ENCODE measurements around the gene DCST2. TPM values are rescaled to one million over a fixed set of nuclear protein-coding genes. Genes with fewer than 3 reads are reported as not detected.

Gene DCST2
- polyA plus RNA-seq, 1 donor, result 4.1 TPM

DNA sequence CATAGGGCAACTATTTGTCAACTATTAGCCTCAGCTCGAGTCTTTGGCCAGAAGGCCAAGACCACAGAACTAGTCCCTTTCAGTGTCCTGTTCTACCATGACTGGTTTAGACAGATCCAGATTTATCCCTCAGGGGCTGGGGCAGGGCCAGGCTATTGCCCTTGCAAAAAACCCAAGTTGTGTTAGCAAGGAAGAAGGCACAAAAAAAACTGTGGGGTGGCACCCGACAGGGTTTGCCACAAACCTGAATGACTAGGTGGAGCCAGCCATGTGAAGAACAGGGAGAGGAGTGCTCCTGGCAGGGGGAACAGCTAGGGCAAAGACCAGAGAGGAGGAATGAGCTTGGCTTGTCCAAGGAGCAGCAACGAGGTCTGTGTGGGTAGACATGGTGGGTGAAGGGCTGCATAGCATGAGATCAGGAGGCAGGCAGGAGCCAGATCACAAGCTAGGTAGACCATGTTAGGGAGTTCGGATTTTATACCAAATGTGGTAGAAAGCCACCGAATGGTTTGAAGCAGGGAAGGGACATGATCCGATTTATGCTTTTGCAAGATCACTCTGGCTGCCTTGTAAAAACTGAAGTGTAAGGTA lies 4.4 kb upstream of the DCST2 start:
- Histone ChIP-seq H3K27ac (ENCODE audit: low read length) (no peak overlapping the region), H3K4me3 (ENCODE audit: low read length) (no peak overlapping the region), H3K4me1 (ENCODE audit: control insufficient read depth, insufficient read depth, low read length) (peaks cover 13% of the 10 kb centered on the region), H3K9me3 (ENCODE audit: control insufficient read depth, low read depth, low read length) (no peaks in the 10 kb centered on the region), H3K27me3 (ENCODE audit: control insufficient read depth, insufficient read depth, low read length) (no peaks in the 10 kb centered on the region), H3K36me3 (ENCODE audit: control insufficient read depth, insufficient read depth, low read length) (no peaks in the 10 kb centered on the region)
- WGBS (ENCODE audit: insufficient coverage, low lambda C conversion rate), result 100% methylated on average over 1 of the region's 6 CpGs
- DNase-seq, result no peak

DNA sequence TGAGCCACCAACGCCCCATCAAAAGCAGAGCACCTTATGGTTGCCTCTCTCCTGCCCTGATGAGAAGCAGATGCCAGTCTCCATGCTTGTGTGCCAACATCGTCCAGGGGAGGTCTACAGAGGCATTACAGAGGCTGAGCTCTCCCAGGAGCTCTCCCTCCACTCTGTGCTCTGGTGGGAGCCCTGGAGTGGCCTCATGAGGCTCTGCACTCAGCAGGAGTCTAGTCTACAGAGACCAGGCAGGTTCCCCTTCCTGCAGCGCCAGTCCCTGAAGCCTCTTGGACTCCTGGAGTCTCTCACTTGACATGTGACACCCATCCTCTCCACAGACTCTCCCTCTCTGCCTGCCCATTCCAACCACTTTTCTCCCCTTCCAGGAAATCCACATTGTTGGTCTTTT lies 3.5 kb upstream of the DCST2 start:
- H3K9me3 ChIP-seq (ENCODE audit: control insufficient read depth, low read depth, low read length), result no peaks in the 10 kb centered on the region
- H3K4me3 ChIP-seq (ENCODE audit: low read length), result no peak overlapping the region
- H3K27me3 ChIP-seq (ENCODE audit: control insufficient read depth, insufficient read depth, low read length), result no peaks in the 10 kb centered on the region
- DNase-seq, result no peak
- peaks cover 8% of the 10 kb centered on the region for H3K4me1 ChIP-seq (ENCODE audit: control insufficient read depth, insufficient read depth, low read length)
- H3K27ac ChIP-seq (ENCODE audit: low read length), result no peak overlapping the region
- no peaks in the 10 kb centered on the region for H3K36me3 ChIP-seq (ENCODE audit: control insufficient read depth, insufficient read depth, low read length)
- no CpG with 5 or more reads among the region's 3 CpGs for WGBS (ENCODE audit: insufficient coverage, low lambda C conversion rate)

DNA sequence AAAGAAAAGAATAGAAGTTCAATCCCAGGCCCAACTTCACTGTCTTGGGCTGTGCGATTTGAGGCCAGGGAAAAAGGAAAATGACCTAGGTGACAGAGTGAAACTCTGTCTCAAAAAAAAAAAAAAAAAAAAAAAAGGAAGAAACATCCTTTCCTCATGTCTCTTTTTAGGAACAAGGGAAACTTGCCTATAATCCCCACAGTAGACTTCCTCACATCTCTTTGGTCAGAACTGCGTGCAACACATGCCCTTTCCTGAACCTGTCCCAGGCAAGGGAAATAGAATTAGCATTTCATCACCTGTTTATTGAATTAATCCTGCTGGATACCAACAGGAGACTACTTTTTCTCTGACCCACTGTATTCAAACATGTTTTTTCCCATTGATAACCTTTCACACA lies 2.4 kb upstream of the DCST2 start:
- no peak for DNase-seq
- 100% methylated on average over 1 of the region's 2 CpGs for WGBS (ENCODE audit: insufficient coverage, low lambda C conversion rate)
- Histone ChIP-seq H3K4me1 (ENCODE audit: control insufficient read depth, insufficient read depth, low read length) (peaks cover 8% of the 10 kb centered on the region), H3K36me3 (ENCODE audit: control insufficient read depth, insufficient read depth, low read length) (no peaks in the 10 kb centered on the region), H3K4me3 (ENCODE audit: low read length) (no peak overlapping the region), H3K27ac (ENCODE audit: low read length) (no peak overlapping the region), H3K9me3 (ENCODE audit: control insufficient read depth, low read depth, low read length) (no peaks in the 10 kb centered on the region), H3K27me3 (ENCODE audit: control insufficient read depth, insufficient read depth, low read length) (no peaks in the 10 kb centered on the region)

- Histone ChIP-seq H3K27me3 (ENCODE audit: control insufficient read depth, insufficient read depth, low read length) (no peaks in the 10 kb centered on the region), H3K9me3 (ENCODE audit: control insufficient read depth, low read depth, low read length) (no peaks in the 10 kb centered on the region), H3K4me3 (ENCODE audit: low read length) (no peak overlapping the region), H3K27ac (ENCODE audit: low read length) (no peak overlapping the region), H3K36me3 (ENCODE audit: control insufficient read depth, insufficient read depth, low read length) (no peaks in the 10 kb centered on the region), H3K4me1 (ENCODE audit: control insufficient read depth, insufficient read depth, low read length) (peaks cover 8% of the 10 kb centered on the region)
- WGBS (ENCODE audit: insufficient coverage, low lambda C conversion rate), result 90% methylated on average over 2 of the region's 20 CpGs
- no peak for DNase-seq
Observed at GRCh38 chr1:155034318-155035208, 982 bp upstream of the DCST2 start.

DNA sequence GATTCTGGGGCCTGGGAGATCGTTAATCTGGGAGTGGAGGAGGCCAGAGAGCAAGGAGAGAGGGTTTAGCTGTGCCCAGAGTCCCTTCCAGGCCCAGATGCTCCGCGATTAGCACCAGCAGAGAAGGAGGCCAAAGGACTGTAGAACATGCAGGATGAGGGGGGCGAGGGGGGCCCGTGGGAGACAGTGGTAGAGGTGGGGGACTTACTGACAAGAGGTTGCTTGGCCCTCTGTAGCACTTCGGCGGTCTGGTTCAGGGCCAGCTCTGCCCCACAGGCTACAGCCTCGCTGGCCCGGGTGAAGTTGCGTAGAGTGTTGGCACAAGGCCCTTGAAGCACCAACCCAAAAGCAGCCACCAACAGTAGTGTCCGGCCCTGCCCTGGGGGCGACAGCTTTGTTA lies 695 bp downstream of the DCST2 start:
- no peak overlapping the region for H3K4me3 ChIP-seq (ENCODE audit: low read length)
- no CpG with 5 or more reads among the region's 12 CpGs for WGBS (ENCODE audit: insufficient coverage, low lambda C conversion rate)
- no peaks in the 10 kb centered on the region for H3K27me3 ChIP-seq (ENCODE audit: control insufficient read depth, insufficient read depth, low read length)
- no peaks in the 10 kb centered on the region for H3K9me3 ChIP-seq (ENCODE audit: control insufficient read depth, low read depth, low read length)
- peaks cover 2% of the 10 kb centered on the region for H3K4me1 ChIP-seq (ENCODE audit: control insufficient read depth, insufficient read depth, low read length)
- no peak overlapping the region for H3K27ac ChIP-seq (ENCODE audit: low read length)
- H3K36me3 ChIP-seq (ENCODE audit: control insufficient read depth, insufficient read depth, low read length), result no peaks in the 10 kb centered on the region
- DNase-seq, result no peak

DNA sequence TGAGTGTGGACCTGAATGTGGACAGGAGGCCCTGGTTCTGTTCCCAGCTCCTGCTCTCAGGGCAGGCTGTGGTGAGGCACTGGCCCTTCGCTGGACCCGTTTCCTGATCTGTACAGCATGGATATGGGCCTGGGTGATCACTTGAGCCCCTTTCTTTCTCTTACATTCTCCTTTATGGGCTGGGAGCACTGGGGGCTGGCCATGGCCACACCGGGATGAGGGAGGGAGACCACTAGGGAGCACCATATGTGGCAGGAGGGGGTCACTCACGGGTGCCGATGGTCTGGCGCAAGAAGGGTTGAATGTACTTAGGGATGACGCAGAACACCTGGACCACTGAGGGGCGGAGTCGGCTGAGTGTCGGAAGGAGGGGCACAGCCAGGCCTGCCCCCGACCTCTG lies 2.7 kb downstream of the DCST2 start:
- Histone ChIP-seq H3K4me3 (ENCODE audit: low read length) (no peak overlapping the region), H3K4me1 (ENCODE audit: control insufficient read depth, insufficient read depth, low read length) (no peaks in the 10 kb centered on the region), H3K9me3 (ENCODE audit: control insufficient read depth, low read depth, low read length) (no peaks in the 10 kb centered on the region), H3K36me3 (ENCODE audit: control insufficient read depth, insufficient read depth, low read length) (no peaks in the 10 kb centered on the region), H3K27ac (ENCODE audit: low read length) (no peak overlapping the region), H3K27me3 (ENCODE audit: control insufficient read depth, insufficient read depth, low read length) (no peaks in the 10 kb centered on the region)
- no CpG with 5 or more reads among the region's 11 CpGs for WGBS (ENCODE audit: insufficient coverage, low lambda C conversion rate)
- DNase-seq, result no peak

DNA sequence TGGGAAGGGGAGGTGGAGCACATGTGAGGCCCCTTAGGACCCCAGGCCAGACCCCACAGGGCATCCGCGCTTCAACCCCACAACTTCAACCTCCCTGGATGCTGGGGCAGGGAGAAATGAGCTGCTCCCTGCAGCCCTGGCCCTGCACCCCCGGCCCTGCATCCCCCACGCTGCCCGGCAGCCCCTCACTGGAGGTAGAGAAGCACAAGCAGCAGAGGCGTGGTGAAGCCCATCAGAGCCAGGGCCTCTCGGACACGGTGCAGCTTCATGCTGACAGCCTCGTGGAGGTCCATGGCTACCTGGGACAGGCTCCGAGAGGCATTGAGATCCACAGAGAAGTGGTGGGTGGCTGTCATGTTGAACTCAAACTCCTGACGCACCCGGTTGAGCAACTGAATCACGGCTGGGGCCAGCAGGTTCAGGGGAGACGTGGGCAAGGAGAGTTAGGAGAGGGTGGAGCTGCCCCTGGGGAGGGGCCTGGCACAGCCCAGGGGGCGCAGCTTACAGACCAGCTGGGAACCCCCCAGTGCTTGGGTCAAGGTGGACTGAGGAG lies 3.3 kb downstream of the DCST2 start:
- H3K27ac ChIP-seq (ENCODE audit: low read length), result no peak overlapping the region
- no CpG with 5 or more reads among the region's 15 CpGs for WGBS (ENCODE audit: insufficient coverage, low lambda C conversion rate)
- no peaks in the 10 kb centered on the region for H3K36me3 ChIP-seq (ENCODE audit: control insufficient read depth, insufficient read depth, low read length)
- H3K9me3 ChIP-seq (ENCODE audit: control insufficient read depth, low read depth, low read length), result no peaks in the 10 kb centered on the region
- no peak overlapping the region for H3K4me3 ChIP-seq (ENCODE audit: low read length)
- no peaks in the 10 kb centered on the region for H3K27me3 ChIP-seq (ENCODE audit: control insufficient read depth, insufficient read depth, low read length)
- H3K4me1 ChIP-seq (ENCODE audit: control insufficient read depth, insufficient read depth, low read length), result no peaks in the 10 kb centered on the region
- no peak for DNase-seq

- Histone ChIP-seq H3K4me1 (ENCODE audit: control insufficient read depth, insufficient read depth, low read length) (no peaks in the 10 kb centered on the region), H3K27me3 (ENCODE audit: control insufficient read depth, insufficient read depth, low read length) (no peaks in the 10 kb centered on the region), H3K9me3 (ENCODE audit: control insufficient read depth, low read depth, low read length) (no peaks in the 10 kb centered on the region), H3K27ac (ENCODE audit: low read length) (no peak overlapping the region), H3K36me3 (ENCODE audit: control insufficient read depth, insufficient read depth, low read length) (no peaks in the 10 kb centered on the region), H3K4me3 (ENCODE audit: low read length) (no peak overlapping the region)
- no CpG with 5 or more reads among the region's 16 CpGs for WGBS (ENCODE audit: insufficient coverage, low lambda C conversion rate)
- no peak for DNase-seq
Observed at GRCh38 chr1:155029513-155030242, 3.9 kb downstream of the DCST2 start.

GRCh38 chr1:155026588-155026987 lies 7.0 kb downstream of the DCST2 start:
- Histone ChIP-seq H3K27me3 (ENCODE audit: control insufficient read depth, insufficient read depth, low read length) (no peaks in the 10 kb centered on the region), H3K27ac (ENCODE audit: low read length) (no peak overlapping the region), H3K4me1 (ENCODE audit: control insufficient read depth, insufficient read depth, low read length) (no peaks in the 10 kb centered on the region), H3K9me3 (ENCODE audit: control insufficient read depth, low read depth, low read length) (no peaks in the 10 kb centered on the region), H3K36me3 (ENCODE audit: control insufficient read depth, insufficient read depth, low read length) (no peaks in the 10 kb centered on the region), H3K4me3 (ENCODE audit: low read length) (no peak overlapping the region)
- DNase-seq, result no peak
- WGBS (ENCODE audit: insufficient coverage, low lambda C conversion rate), result no CpG with 5 or more reads among the region's 6 CpGs

- no CpG with 5 or more reads among the region's 9 CpGs for whole genome bisulfite sequencing (ENCODE audit: insufficient coverage, low lambda C conversion rate)
- Histone ChIP-seq H3K27ac (ENCODE audit: low read length) (no peak overlapping the region), H3K36me3 (ENCODE audit: control insufficient read depth, insufficient read depth, low read length) (no peaks in the 10 kb centered on the region), H3K9me3 (ENCODE audit: control insufficient read depth, low read depth, low read length) (no peaks in the 10 kb centered on the region), H3K4me1 (ENCODE audit: control insufficient read depth, insufficient read depth, low read length) (no peaks in the 10 kb centered on the region), H3K4me3 (ENCODE audit: low read length) (no peak overlapping the region), H3K27me3 (ENCODE audit: control insufficient read depth, insufficient read depth, low read length) (no peaks in the 10 kb centered on the region)
- DNase-seq, result no peak
Observed at GRCh38 chr1:155026154-155026553, 7.4 kb downstream of the DCST2 start.
